T-cell (primary cell): ENCODE results near the gene MRPS6. TPM values are rescaled to one million over a fixed set of nuclear protein-coding genes. Genes with fewer than 3 reads are reported as not detected.

ENCODE experiments used
- ATAC-seq, 4 experiments: fragments of 200-7000 bp in 3 of 4; fragments of 150-1000 bp in 1 of 4; cut with Tn5 transposase; replicated peaks in 1 of 4; 1 replicate in 3 of 4; 2 replicates in 1 of 4; pipeline ENCODE4 v1.10.0; 2021; ENCODE audit warnings: moderate library complexity in 3 of 4, mild to moderate bottlenecking in 2 of 4, moderate number of reproducible peaks in 1 of 4
- CTCF ChIA-PET, 2 donors: fragments of 300-600 bp; sonication (Branson Sonifier 250); formaldehyde crosslinking; loops; one replicate each; lab custom pipeline; 2022; ENCODE audit warnings: antibody characterized with exemption in 2 of 2; lab: Charles Lee
- POLR2A ChIA-PET, 2 donors: fragments of 300-600 bp; sonication (Branson Sonifier 250); formaldehyde crosslinking; loops; one replicate each; lab custom pipeline; 2022; ENCODE audit warnings: antibody characterized with exemption in 2 of 2; lab: Charles Lee
- DNase-seq, 35 experiments: peaks; one replicate each; pipeline versions ENCODE4 v3.0.0 to v3.0.0-alpha.2; 2013 to 2023
- H3K27ac ChIP-seq: one replicate; pipeline ENCODE4 v1.5.1; 2013; ENCODE audit warnings: low read length
- H3K27me3 ChIP-seq, 2 experiments: replicated peaks in 1 of 2; 1 replicate in 1 of 2; 2 replicates in 1 of 2; pipeline versions ENCODE4 v1.6.1 to v1.7.0; 2013; ENCODE audit warnings: low read length in 1 of 2, mixed read lengths in 1 of 2; ENCODE audit not compliant: control insufficient read depth in 2 of 2, insufficient read depth in 2 of 2; ENCODE audit errors: extremely low read depth in 1 of 2
- H3K36me3 ChIP-seq, 2 donors: 1 replicate in 1 of 2; 2 replicates in 1 of 2; pipeline versions ENCODE4 v1.6.1 to v1.7.0; 2013; ENCODE audit warnings: low read length in 1 of 2; ENCODE audit not compliant: control insufficient read depth in 2 of 2, insufficient read depth in 1 of 2; ENCODE audit errors: extremely low read depth in 1 of 2
- H3K4me1 ChIP-seq, 2 experiments: 1 replicate in 1 of 2; 2 replicates in 1 of 2; pipeline versions ENCODE4 v1.6.1 to v1.7.0; 2013; ENCODE audit warnings: low read length in 2 of 2, mixed read lengths in 1 of 2; ENCODE audit not compliant: insufficient read depth in 2 of 2, control insufficient read depth in 1 of 2; ENCODE audit errors: extremely low read depth in 1 of 2
- H3K4me3 ChIP-seq, 2 donors: 1 replicate in 1 of 2; 2 replicates in 1 of 2; pipeline versions ENCODE4 v1.5.1 to v1.7.0; 2013; ENCODE audit warnings: mild to moderate bottlenecking in 2 of 2, low read length in 1 of 2, moderate library complexity in 1 of 2; ENCODE audit not compliant: control insufficient read depth in 1 of 2; ENCODE audit errors: extremely low read depth in 1 of 2
- H3K9me3 ChIP-seq: 2 replicates; pipeline ENCODE4 v1.7.0; 2013
- H3K27ac Mint-ChIP-seq, 2 donors: one replicate each; pipeline ENCODE4 v1.8.0; 2020 to 2021; ENCODE audit warnings: mild to moderate bottlenecking in 2 of 2, mixed read lengths in 2 of 2
- H3K27me3 Mint-ChIP-seq, 2 donors: one replicate each; pipeline ENCODE4 v1.8.0; 2021 to 2022; ENCODE audit warnings: mixed read lengths in 2 of 2
- H3K36me3 Mint-ChIP-seq: one replicate; pipeline ENCODE4 v1.8.0; 2021; ENCODE audit warnings: mixed read lengths
- H3K4me1 Mint-ChIP-seq, 3 donors: one replicate each; pipeline ENCODE4 v1.8.0; 2020 to 2022; ENCODE audit warnings: mixed read lengths in 3 of 3, mild to moderate bottlenecking in 1 of 3
- H3K4me3 Mint-ChIP-seq, 3 donors: one replicate each; pipeline ENCODE4 v1.8.0; 2020 to 2022; ENCODE audit warnings: mild to moderate bottlenecking in 3 of 3, mixed read lengths in 3 of 3, moderate library complexity in 3 of 3
- H3K9me3 Mint-ChIP-seq, 3 donors: one replicate each; pipeline ENCODE4 v1.8.0; 2020 to 2022; ENCODE audit warnings: mixed read lengths in 3 of 3
- WGBS: methylation state at CpG from one replicate; pipeline ENCODE4 v1.1.5; 2013; ENCODE audit warnings: missing lambda C conversion rate; ENCODE audit not compliant: insufficient coverage; 5-methylcytosine and 5-hydroxymethylcytosine counted together
- total RNA-seq, 35 experiments: library from RNA in 6 of 35; stranded (reverse) in 6 of 35; fragments of 120-200 nt in 1 of 35; gene quantifications; one replicate each; pipeline versions ENCODE4 v1.2.1 to v1.2.4 and lab custom pipeline; 2013 to 2026

MRPS6 gene
- total RNA-seq, 5 donors from 2014 or later (not counting 1 experiment from before 2014, with no cell fraction given), result 29.0 to 98.1 (median 75.0) TPM

DNA sequence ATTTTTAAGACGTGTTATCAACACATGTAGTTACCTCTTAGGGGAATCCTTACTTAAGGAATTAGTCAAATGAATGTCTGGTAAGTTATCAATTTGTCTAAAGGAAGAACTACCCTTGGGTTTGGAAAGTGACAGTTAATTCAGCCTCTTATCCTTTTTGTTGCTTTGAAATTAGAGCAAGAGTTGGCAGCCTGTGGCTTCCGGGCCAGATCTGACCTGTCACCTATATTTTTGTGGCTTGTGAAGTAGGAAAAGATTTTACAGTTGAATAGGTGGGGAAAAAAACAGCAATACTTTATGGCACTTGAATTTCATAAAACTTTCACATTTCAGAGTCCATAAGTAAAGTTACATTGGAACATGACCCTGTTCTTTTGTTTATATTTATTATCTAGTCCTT, 5.5 kb downstream of the MRPS6 start:
- Mint-ChIP-seq H3K27ac (peak overlapping the region; percentile 53 to 66), H3K9me3 (no peaks in the 10 kb centered on the region), H3K27me3 (no peaks in the 10 kb centered on the region), H3K4me3 (peak overlapping the region; percentile 54 to 97 (median 56)), H3K36me3 (peaks cover 65% of the 10 kb centered on the region), H3K4me1 (peaks cover 93 to 96% (median 95%) of the 10 kb centered on the region in 3 donors)
- no CpG with 5 or more reads among the region's 2 CpGs for WGBS
- ATAC-seq (peak in 3 of 4 experiments; percentile 29 to 40 (median 34)), DNase-seq (peak in 6 of 35 experiments; percentile 6 to 43 (median 18))
- Histone ChIP-seq H3K9me3 (no peaks in the 10 kb centered on the region), H3K4me3 (no peak overlapping the region), H3K4me1 (peaks cover 33 to 47% of the 10 kb centered on the region in 2 experiments), H3K27me3 (no peaks in the 10 kb centered on the region), H3K27ac (no peak overlapping the region), H3K36me3 (no peaks in the 10 kb centered on the region)
- ChIA-PET POLR2A (interaction anchor here in 1 of 2 donors (2.2 kb wide), 1 partner anchor 14 kb away, joined by 5 read pairs; no protein-coding TSS in a partner anchor), CTCF (interaction anchor here in 1 of 2 donors (0.6 kb wide), 2 partner anchors 20 to 112 kb away, joined by 11 read pairs; no protein-coding TSS in a partner anchor)

DNA sequence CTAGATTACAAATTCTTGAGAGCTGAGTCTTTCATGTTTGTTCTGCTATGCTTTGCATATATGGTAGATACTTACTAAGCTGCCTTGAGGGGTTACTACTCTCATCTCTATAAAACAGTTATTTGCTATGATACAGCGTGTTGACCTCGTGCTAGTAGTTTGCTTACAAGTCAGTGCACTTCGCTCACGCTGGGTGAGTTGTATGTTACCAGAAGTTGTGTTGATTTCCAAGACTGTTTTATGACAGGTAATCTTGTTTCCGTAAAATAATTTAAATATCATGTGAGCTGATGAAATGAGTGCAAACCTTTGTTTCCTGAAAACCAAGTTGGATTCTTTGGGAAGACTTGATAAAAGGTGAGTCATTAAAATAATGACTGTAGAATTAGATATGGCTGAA, 7.3 kb downstream of the MRPS6 start:
- H3K27ac Mint-ChIP-seq, result no peak overlapping the region
- H3K36me3 Mint-ChIP-seq, result peaks cover 56% of the 10 kb centered on the region
- H3K27me3 Mint-ChIP-seq, result no peaks in the 10 kb centered on the region
- peaks cover 83 to 85% (median 84%) of the 10 kb centered on the region in 3 donors for H3K4me1 Mint-ChIP-seq
- Histone ChIP-seq H3K36me3 (peaks cover 0 to 2% of the 10 kb centered on the region in 2 donors), H3K27ac (no peak overlapping the region), H3K4me1 (peaks cover 24 to 33% of the 10 kb centered on the region in 2 experiments), H3K9me3 (no peaks in the 10 kb centered on the region), H3K4me3 (no peak overlapping the region), H3K27me3 (no peaks in the 10 kb centered on the region)
- H3K4me3 Mint-ChIP-seq, result peak overlapping the region in 1 of 3 donors; percentile 97
- DNase-seq (no peak), ATAC-seq (no peak)
- CTCF ChIA-PET, result interaction anchor here in 1 of 2 donors (1.3 kb wide), 1 partner anchor 121 kb away, joined by 3 read pairs; no protein-coding TSS in a partner anchor
- 100% methylated on average over 3 of the region's 5 CpGs for WGBS
- H3K9me3 Mint-ChIP-seq, result no peaks in the 10 kb centered on the region
- POLR2A ChIA-PET, result interaction anchor here in 1 of 2 donors (0.5 kb wide), 1 partner anchor 104 kb away, joined by 3 read pairs; no protein-coding TSS in a partner anchor

- POLR2A ChIA-PET, result no interaction called here
Measured at GRCh38 chr21:34082769-34083168, 9.4 kb downstream of the MRPS6 start.

GRCh38 chr21:34083357-34083756, 10.0 kb downstream of the MRPS6 start:
- DNase-seq, result no peak
- Mint-ChIP-seq H3K4me3 (peak overlapping the region in 2 of 3 donors; percentile 14 to 44), H3K4me1 (peaks cover 57 to 59% (median 59%) of the 10 kb centered on the region in 3 donors), H3K27ac (no peak overlapping the region), H3K36me3 (peaks cover 54% of the 10 kb centered on the region), H3K9me3 (no peaks in the 10 kb centered on the region), H3K27me3 (no peaks in the 10 kb centered on the region)
- Histone ChIP-seq H3K9me3 (no peaks in the 10 kb centered on the region), H3K27ac (no peak overlapping the region), H3K27me3 (no peaks in the 10 kb centered on the region), H3K4me3 (no peak overlapping the region), H3K36me3 (peaks cover 0 to 2% of the 10 kb centered on the region in 2 donors), H3K4me1 (peaks cover 21 to 24% of the 10 kb centered on the region in 2 experiments)
- POLR2A ChIA-PET, result no interaction called here
- CTCF ChIA-PET, result interaction anchor here in 1 of 2 donors (1.0 kb wide), 1 partner anchor 9 kb away, joined by 4 read pairs; no protein-coding TSS in a partner anchor
- 77% methylated on average over 3 of the region's 3 CpGs for WGBS
- no peak for ATAC-seq

More at GRCh38 chr21:34082769-34083168, 9.4 kb downstream of the MRPS6 start:
- Mint-ChIP-seq H3K4me1 (peaks cover 63 to 65% (median 64%) of the 10 kb centered on the region in 3 donors), H3K27me3 (no peaks in the 10 kb centered on the region), H3K36me3 (peaks cover 51% of the 10 kb centered on the region), H3K4me3 (peak overlapping the region in 1 of 3 donors; percentile 44), H3K27ac (no peak overlapping the region), H3K9me3 (no peaks in the 10 kb centered on the region)
- Histone ChIP-seq H3K27me3 (no peaks in the 10 kb centered on the region), H3K4me1 (peaks cover 26 to 29% of the 10 kb centered on the region in 2 experiments), H3K36me3 (peaks cover 0 to 2% of the 10 kb centered on the region in 2 donors), H3K4me3 (no peak overlapping the region), H3K27ac (no peak overlapping the region), H3K9me3 (no peaks in the 10 kb centered on the region)
- ATAC-seq, result no peak
- no CpG with 5 or more reads among the region's 4 CpGs for WGBS
- no peak for DNase-seq
- CTCF ChIA-PET, result interaction anchor here in 1 of 2 donors (1.0 kb wide), 1 partner anchor 160 kb away, joined by 3 read pairs; no protein-coding TSS in a partner anchor

GRCh38 chr21:34085129-34085528, 11.8 kb downstream of the MRPS6 start:
- H3K4me1 Mint-ChIP-seq, result peaks cover 41 to 53% (median 41%) of the 10 kb centered on the region in 3 donors
- no peaks in the 10 kb centered on the region for H3K9me3 Mint-ChIP-seq
- ATAC-seq, result no peak
- ChIA-PET CTCF (no interaction called here), POLR2A (no interaction called here)
- DNase-seq, result no peak
- Histone ChIP-seq H3K9me3 (no peaks in the 10 kb centered on the region), H3K4me3 (no peak overlapping the region), H3K36me3 (peaks cover 0 to 2% of the 10 kb centered on the region in 2 donors), H3K27me3 (no peaks in the 10 kb centered on the region), H3K27ac (no peak overlapping the region), H3K4me1 (peaks cover 14 to 17% of the 10 kb centered on the region in 2 experiments)
- H3K27me3 Mint-ChIP-seq, result no peaks in the 10 kb centered on the region
- H3K4me3 Mint-ChIP-seq, result no peak overlapping the region
- peaks cover 52% of the 10 kb centered on the region for H3K36me3 Mint-ChIP-seq
- WGBS, result 86% methylated on average over 1 of the region's 2 CpGs
- H3K27ac Mint-ChIP-seq, result no peak overlapping the region

GRCh38 chr21:34086887-34087306, 13.5 kb downstream of the MRPS6 start:
- Histone ChIP-seq H3K27ac (no peak overlapping the region), H3K4me1 (peaks cover 20 to 25% of the 10 kb centered on the region in 2 experiments), H3K27me3 (no peaks in the 10 kb centered on the region), H3K4me3 (no peak overlapping the region), H3K9me3 (no peaks in the 10 kb centered on the region), H3K36me3 (peaks cover 0 to 2% of the 10 kb centered on the region in 2 donors)
- Mint-ChIP-seq H3K27ac (no peak overlapping the region), H3K9me3 (no peaks in the 10 kb centered on the region), H3K4me3 (no peak overlapping the region), H3K27me3 (no peaks in the 10 kb centered on the region), H3K4me1 (peaks cover 34 to 52% (median 38%) of the 10 kb centered on the region in 3 donors), H3K36me3 (peaks cover 36% of the 10 kb centered on the region)
- 28% methylated on average over 4 of the region's 5 CpGs for WGBS
- peak in 11 of 35 experiments; percentile 11 to 45 (median 28) for DNase-seq
- CTCF ChIA-PET, result interaction anchor here in 1 of 2 donors (0.7 to 1.3 kb wide), 3 partner anchors 14 to 163 kb away, joined by 3 read pairs; partner anchors contain the start of genes MRPS6 and SLC5A3
- POLR2A ChIA-PET, result interaction anchor here in 1 of 2 donors (0.7 to 1.0 kb wide), 3 partner anchors 31 to 973 kb away, joined by 3 to 6 read pairs (median 5); no protein-coding TSS in a partner anchor
- ATAC-seq, result peak; percentile 68 to 81 (median 78)
